ENCODE data around the gene ATP6V1C2. TPM values are rescaled to one million over a fixed set of nuclear protein-coding genes. Genes with fewer than 3 reads are reported as not detected.

Gene ATP6V1C2
- polyA plus RNA-seq, 1 donor from 2014 or later = not detected

DNA sequence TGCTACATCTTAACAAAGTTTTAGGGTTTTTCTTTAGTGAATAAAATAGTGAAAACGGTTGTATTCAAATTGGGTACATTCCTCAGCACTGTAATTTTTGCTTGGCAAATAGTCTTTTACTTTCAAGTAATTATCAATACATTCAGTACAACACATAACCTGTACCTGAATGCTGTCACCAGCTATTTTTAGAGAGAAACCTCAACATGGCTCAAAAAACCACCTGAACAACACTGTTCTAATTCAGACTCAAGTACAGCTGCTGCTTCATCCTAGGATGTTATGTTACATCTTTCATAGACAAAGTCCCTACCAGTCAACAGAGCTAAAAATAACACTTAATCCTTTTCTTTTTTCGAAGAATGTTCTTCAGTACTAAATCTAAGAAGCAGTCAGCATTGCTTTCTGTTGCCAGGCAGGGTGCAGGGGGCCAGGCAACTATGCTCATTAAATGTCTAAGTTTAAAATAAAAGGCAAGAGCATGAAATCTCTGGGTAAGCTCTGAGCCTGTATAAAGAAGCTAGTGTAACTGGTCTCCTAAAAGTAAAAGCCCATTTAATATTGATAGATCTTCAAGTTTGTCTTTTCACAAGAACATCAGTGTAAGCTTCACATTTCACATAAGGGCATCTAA is 70.7 kb downstream of the ATP6V1C2 start:
- no peak overlapping the region for H3K9ac ChIP-seq (ENCODE audit: low read length)
- H3K27ac ChIP-seq (ENCODE audit: low read length) = no peak overlapping the region

DNA sequence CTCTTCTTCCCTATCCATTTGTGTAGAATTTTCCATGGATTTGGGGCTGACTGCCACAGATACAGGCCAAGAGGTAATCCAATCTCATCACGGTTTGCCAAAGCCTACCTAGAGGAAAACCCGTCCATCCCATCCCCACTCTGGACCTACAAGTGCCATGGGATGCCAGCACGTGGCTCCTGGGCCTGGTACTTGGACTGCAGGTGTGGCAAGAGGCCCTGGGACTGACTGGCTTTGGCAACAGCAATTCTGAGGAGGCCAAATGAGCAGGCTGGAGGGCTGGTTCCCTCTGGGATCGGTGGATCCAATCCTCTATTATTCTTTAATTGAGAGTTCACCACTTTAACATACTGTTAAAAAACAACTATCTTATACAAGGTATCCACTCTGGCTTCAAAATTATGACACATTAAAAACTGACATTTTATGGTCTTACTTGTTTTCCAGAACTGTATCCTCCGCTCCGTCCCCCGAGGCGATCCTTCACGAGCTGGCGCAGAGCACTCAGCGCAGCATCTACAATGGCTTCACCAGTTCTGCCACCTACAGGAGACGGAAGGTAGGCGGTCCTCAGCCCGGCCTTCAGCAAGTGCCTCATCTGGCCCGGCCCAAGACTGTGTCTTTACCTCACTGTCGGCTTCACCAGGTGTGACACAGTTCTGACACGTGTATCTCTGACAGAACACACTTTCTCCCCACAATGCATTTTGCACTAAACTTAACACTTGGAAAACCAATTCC is 71.4 kb downstream of the ATP6V1C2 start:
- Histone ChIP-seq H3K79me2 (replicated peaks; ENCODE audit: insufficient read depth, low read length) (no peaks in the 10 kb centered on the region), H3K36me3 (ENCODE audit: insufficient read depth, low read length) (no peaks in the 10 kb centered on the region), H4K20me1 (ENCODE audit: insufficient read depth) (no peaks in the 10 kb centered on the region), H3K9me2 (ENCODE audit: insufficient read depth, low read length) (no peaks in the 10 kb centered on the region), H3K9me3 (ENCODE audit: low read length) (no peaks in the 10 kb centered on the region), H3K27me3 (ENCODE audit: insufficient read depth, low read depth, low read length) (no peaks in the 10 kb centered on the region), H3K27ac (ENCODE audit: low read length) (no peak overlapping the region), H2AFZ (ENCODE audit: low read depth, low read length) (no peak overlapping the region), H3K9ac (ENCODE audit: low read length) (no peak overlapping the region), H3F3A (ENCODE audit: insufficient read depth, low read length, poor library complexity, severe bottlenecking) (no peaks in the 10 kb centered on the region), H3K4me2 (ENCODE audit: low read length) (no peak overlapping the region), H3K4me3 (ENCODE audit: low read length) (no peak overlapping the region)
- TF ChIP-seq TAF1 (IDR thresholded peaks at IDR 0.05; ENCODE audit: low read depth) (no peak), EZH2 (IDR thresholded peaks at IDR 0.05; ENCODE audit: borderline replicate concordance, insufficient read depth, low read length, poor library complexity, severe bottlenecking) (no peak), POLR2AphosphoS5 (IDR thresholded peaks at IDR 0.05) (no peak), EP300 (conservative IDR thresholded peaks at IDR 0.05; ENCODE audit: poor library complexity, severe bottlenecking) (no peak)
- TF ChIP-seq, protein P1, sequence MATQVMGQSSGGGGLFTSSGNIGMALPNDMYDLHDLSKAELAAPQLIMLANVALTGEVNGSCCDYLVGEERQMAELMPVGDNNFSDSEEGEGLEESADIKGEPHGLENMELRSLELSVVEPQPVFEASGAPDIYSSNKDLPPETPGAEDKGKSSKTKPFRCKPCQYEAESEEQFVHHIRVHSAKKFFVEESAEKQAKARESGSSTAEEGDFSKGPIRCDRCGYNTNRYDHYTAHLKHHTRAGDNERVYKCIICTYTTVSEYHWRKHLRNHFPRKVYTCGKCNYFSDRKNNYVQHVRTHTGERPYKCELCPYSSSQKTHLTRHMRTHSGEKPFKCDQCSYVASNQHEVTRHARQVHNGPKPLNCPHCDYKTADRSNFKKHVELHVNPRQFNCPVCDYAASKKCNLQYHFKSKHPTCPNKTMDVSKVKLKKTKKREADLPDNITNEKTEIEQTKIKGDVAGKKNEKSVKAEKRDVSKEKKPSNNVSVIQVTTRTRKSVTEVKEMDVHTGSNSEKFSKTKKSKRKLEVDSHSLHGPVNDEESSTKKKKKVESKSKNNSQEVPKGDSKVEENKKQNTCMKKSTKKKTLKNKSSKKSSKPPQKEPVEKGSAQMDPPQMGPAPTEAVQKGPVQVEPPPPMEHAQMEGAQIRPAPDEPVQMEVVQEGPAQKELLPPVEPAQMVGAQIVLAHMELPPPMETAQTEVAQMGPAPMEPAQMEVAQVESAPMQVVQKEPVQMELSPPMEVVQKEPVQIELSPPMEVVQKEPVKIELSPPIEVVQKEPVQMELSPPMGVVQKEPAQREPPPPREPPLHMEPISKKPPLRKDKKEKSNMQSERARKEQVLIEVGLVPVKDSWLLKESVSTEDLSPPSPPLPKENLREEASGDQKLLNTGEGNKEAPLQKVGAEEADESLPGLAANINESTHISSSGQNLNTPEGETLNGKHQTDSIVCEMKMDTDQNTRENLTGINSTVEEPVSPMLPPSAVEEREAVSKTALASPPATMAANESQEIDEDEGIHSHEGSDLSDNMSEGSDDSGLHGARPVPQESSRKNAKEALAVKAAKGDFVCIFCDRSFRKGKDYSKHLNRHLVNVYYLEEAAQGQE (IDR thresholded peaks at IDR 0.05; ENCODE audit: borderline replicate concordance) = no peak

More for the DNA sequence above, 70.7 kb downstream of the ATP6V1C2 start:
- Histone ChIP-seq H4K20me1 (ENCODE audit: insufficient read depth) (no peaks in the 10 kb centered on the region), H3K79me2 (replicated peaks; ENCODE audit: insufficient read depth, low read length) (no peaks in the 10 kb centered on the region), H3K9me2 (ENCODE audit: insufficient read depth, low read length) (no peaks in the 10 kb centered on the region), H3F3A (ENCODE audit: insufficient read depth, low read length, poor library complexity, severe bottlenecking) (no peaks in the 10 kb centered on the region), H2AFZ (ENCODE audit: low read depth, low read length) (no peak overlapping the region), H3K4me2 (ENCODE audit: low read length) (no peak overlapping the region), H3K36me3 (ENCODE audit: insufficient read depth, low read length) (no peaks in the 10 kb centered on the region), H3K9me3 (ENCODE audit: low read length) (no peaks in the 10 kb centered on the region), H3K27me3 (ENCODE audit: insufficient read depth, low read depth, low read length) (no peaks in the 10 kb centered on the region), H3K4me3 (ENCODE audit: low read length) (no peak overlapping the region)
- TF ChIP-seq EZH2 (IDR thresholded peaks at IDR 0.05; ENCODE audit: borderline replicate concordance, insufficient read depth, low read length, poor library complexity, severe bottlenecking) = no peak
- no peak for TF ChIP-seq RAD21 (conservative IDR thresholded peaks at IDR 0.05)
- TF ChIP-seq MXI1 (conservative IDR thresholded peaks at IDR 0.05; ENCODE audit: poor library complexity, severe bottlenecking) = no peak
- TF ChIP-seq CTCF (IDR thresholded peaks at IDR 0.05; ENCODE audit: poor library complexity, severe bottlenecking) = no peak
- no peak for TF ChIP-seq TAF1 (IDR thresholded peaks at IDR 0.05; ENCODE audit: low read depth)
- no peak for TF ChIP-seq SMC3 (conservative IDR thresholded peaks at IDR 0.05; ENCODE audit: poor library complexity)
- TF ChIP-seq, protein P1 (IDR thresholded peaks at IDR 0.05; ENCODE audit: borderline replicate concordance) = no peak
- no peak for TF ChIP-seq POLR2AphosphoS5 (IDR thresholded peaks at IDR 0.05)
- no peak for TF ChIP-seq EP300 (conservative IDR thresholded peaks at IDR 0.05; ENCODE audit: poor library complexity, severe bottlenecking)

Measured in neural cell (in vitro differentiated cells).